CD4-positive, alpha-beta T cell treated with Interleukin-10 for 1 hour (primary cell): ENCODE data around the gene CCDC57.
A peak's percentile ranks its signal among the peaks of the same experiment; 100 is the strongest.

Source experiments
- DNase-seq: peaks from one replicate; pipeline ENCODE4 v3.0.0-alpha.2; 2020

Gene CCDC57

GRCh38 chr17:82118815-82119380 lies 93.7 kb downstream of the CCDC57 start:
- DNase-seq = no peak

- no peak for DNase-seq
Measured at GRCh38 chr17:82118168-82118814, 94.4 kb downstream of the CCDC57 start.

GRCh38 chr17:82117139-82118090 lies 95.2 kb downstream of the CCDC57 start:
- no peak for DNase-seq

GRCh38 chr17:82116246-82116645 lies 96.4 kb downstream of the CCDC57 start:
- no peak for DNase-seq

GRCh38 chr17:82114872-82115271 lies 97.8 kb downstream of the CCDC57 start:
- no peak for DNase-seq

GRCh38 chr17:82114447-82114846 lies 98.2 kb downstream of the CCDC57 start:
- DNase-seq = no peak

GRCh38 chr17:82113941-82114340 lies 98.7 kb downstream of the CCDC57 start:
- DNase-seq = no peak

- DNase-seq = no peak
Measured at GRCh38 chr17:82113422-82113821, 99.2 kb downstream of the CCDC57 start.

- no peak for DNase-seq
Measured at GRCh38 chr17:82112914-82113311, 99.7 kb downstream of the CCDC57 start.

- no peak for DNase-seq
Measured at GRCh38 chr17:82112181-82112913, 100.3 kb downstream of the CCDC57 start.

- DNase-seq = no peak
Measured at GRCh38 chr17:82110298-82110697, 102.3 kb downstream of the CCDC57 start.

- no peak for DNase-seq
Measured at GRCh38 chr17:82108961-82109475, 103.6 kb downstream of the CCDC57 start.

- DNase-seq = no peak
Measured at GRCh38 chr17:82108496-82108945, 104.1 kb downstream of the CCDC57 start.

- DNase-seq = no peak
Measured at GRCh38 chr17:82108038-82108437, 104.6 kb downstream of the CCDC57 start.

GRCh38 chr17:82107341-82107860 lies 105.2 kb downstream of the CCDC57 start:
- no peak for DNase-seq

GRCh38 chr17:82106688-82107305 lies 105.8 kb downstream of the CCDC57 start:
- DNase-seq = no peak

- DNase-seq = peak; percentile 69
Measured at GRCh38 chr17:82105882-82106687, 106.6 kb downstream of the CCDC57 start.

GRCh38 chr17:82105417-82105881 lies 107.2 kb downstream of the CCDC57 start:
- no peak for DNase-seq

- DNase-seq = no peak
Measured at GRCh38 chr17:82104797-82105416, 107.7 kb downstream of the CCDC57 start.
